ENCODE measurements around the gene RPN2. TPM values are rescaled to one million over a fixed set of nuclear protein-coding genes. Genes with fewer than 3 reads are reported as not detected.

RPN2 gene
- total and polyA plus RNA-seq, 9 of the 15 experiments (the other 6 are each of a cell fraction or from before 2014, with no cell fraction given), result 168 to 548 (median 325) TPM

GRCh38 chr20:37280403-37280802 is 101.3 kb downstream of the RPN2 start:
- in situ Hi-C loops (cut with MboI), result no loop called here
- WGBS (ENCODE audit: insufficient coverage, low coverage, missing lambda C conversion rate), result 19% methylated on average over 8 of the region's 8 CpGs
- no peaks in the 10 kb centered on the region for H3K36me3 ChIP-seq (ENCODE audit: control insufficient read depth, insufficient read depth, low read length)
- ChIA-PET POLR2A (interaction anchor here (2.2 kb wide), 1 partner anchor 9 kb away, joined by 7 read pairs; no protein-coding TSS in a partner anchor), CTCF (ENCODE audit: low intra/inter-chr PET ratio) (interaction anchor here (0.8 kb wide), 1 partner anchor 104 kb away, joined by 4 read pairs; no protein-coding TSS in a partner anchor)
- ATAC-seq (no peak), FAIRE-seq (no peak), DNase-seq (ENCODE audit: extremely low read depth in 1 of 4, low spot score in 3 of 4) (no peak)
- no peak overlapping the region for H2AFZ ChIP-seq (ENCODE audit: low read depth, low read length)
- H3K4me3 ChIP-seq, result no peak overlapping the region
- no peaks in the 10 kb centered on the region; a peak in 2 of 5 replicates for H3K4me1 ChIP-seq (replicated peaks in 1 of 2; ENCODE audit: control insufficient read depth in 2 of 2, insufficient read depth in 2 of 2, low read length in 2 of 2)
- no peaks in the 10 kb centered on the region for H3K79me2 ChIP-seq (ENCODE audit: control insufficient read depth, insufficient read depth, low read length)
- no peak overlapping the region for H3K4me2 ChIP-seq (ENCODE audit: insufficient read depth, low read length)
- H3K9me3 ChIP-seq (replicated peaks; ENCODE audit: control insufficient read depth, insufficient read depth, low read depth, low read length), result no peaks in the 10 kb centered on the region
- TF ChIP-seq RFX1 (IDR thresholded peaks at IDR 0.05) (peak; percentile 61), FOS (IDR thresholded peaks at IDR 0.05; ENCODE audit: extremely low read depth, insufficient read length) (no peak)
- H3K9ac ChIP-seq (ENCODE audit: insufficient read depth in 1 of 2, low read depth in 2 of 2, low read length in 2 of 2), result no peak overlapping the region
- no peaks in the 10 kb centered on the region; a peak in 1 of 5 replicates for H3K27me3 ChIP-seq (ENCODE audit: control insufficient read depth in 2 of 2, insufficient read depth in 2 of 2, low read length in 2 of 2)
- H4K20me1 ChIP-seq (replicated peaks; ENCODE audit: control insufficient read depth, insufficient read depth, low read length), result no peaks in the 10 kb centered on the region
- no peak overlapping the region for H3K27ac ChIP-seq (ENCODE audit: extremely low read depth, low read depth, low read length)
- H3K9me1 ChIP-seq (ENCODE audit: control insufficient read depth, insufficient read depth, low read length), result no peaks in the 10 kb centered on the region
- intact Hi-C loops (cut with micrococcal nuclease), result no loop called here
- BruUV-seq (replicated peaks), result no TSS peak

- peak in 1 of 4 experiments; percentile 36 for DNase-seq (ENCODE audit: extremely low read depth in 1 of 4, low spot score in 3 of 4)
- H3K4me2 ChIP-seq (ENCODE audit: insufficient read depth, low read length), result no peak overlapping the region
- no peak overlapping the region for H3K27ac ChIP-seq (ENCODE audit: extremely low read depth, low read depth, low read length)
- no peaks in the 10 kb centered on the region for H3K36me3 ChIP-seq (ENCODE audit: control insufficient read depth, insufficient read depth, low read length)
- FAIRE-seq, result peak; percentile 69
- in situ Hi-C loops (cut with MboI), result no loop called here
- no peaks in the 10 kb centered on the region for H3K9me1 ChIP-seq (ENCODE audit: control insufficient read depth, insufficient read depth, low read length)
- H3K4me3 ChIP-seq, result no peak overlapping the region
- BruUV-seq (replicated peaks), result no TSS peak
- intact Hi-C loops (cut with micrococcal nuclease), result loop anchor here (2.0 kb wide), 1 partner anchor 246 kb away; no protein-coding TSS in a partner anchor
- 33% methylated on average over 6 of the region's 6 CpGs for WGBS (ENCODE audit: insufficient coverage, low coverage, missing lambda C conversion rate)
- no peaks in the 10 kb centered on the region for H3K79me2 ChIP-seq (ENCODE audit: control insufficient read depth, insufficient read depth, low read length)
- CTCF ChIA-PET (ENCODE audit: low intra/inter-chr PET ratio), result interaction anchor here (1.9 kb wide), 2 partner anchors 102 to 252 kb away, joined by 8 to 19 read pairs; no protein-coding TSS in a partner anchor
- H3K4me1 ChIP-seq (replicated peaks in 1 of 2; ENCODE audit: control insufficient read depth in 2 of 2, insufficient read depth in 2 of 2, low read length in 2 of 2), result no peaks in the 10 kb centered on the region; a peak in 2 of 5 replicates
- POLR2A ChIA-PET, result interaction anchor here (0.6 to 1.6 kb wide), 6 partner anchors 11 to 203 kb away, joined by 3 to 6 read pairs (median 3); no protein-coding TSS in a partner anchor
- no peaks in the 10 kb centered on the region for H4K20me1 ChIP-seq (replicated peaks; ENCODE audit: control insufficient read depth, insufficient read depth, low read length)
- H3K27me3 ChIP-seq (ENCODE audit: control insufficient read depth in 2 of 2, insufficient read depth in 2 of 2, low read length in 2 of 2), result no peaks in the 10 kb centered on the region; a peak in 1 of 5 replicates
- no peaks in the 10 kb centered on the region for H3K9me3 ChIP-seq (replicated peaks; ENCODE audit: control insufficient read depth, insufficient read depth, low read depth, low read length)
- peak; percentile 64 for ATAC-seq
- no peak overlapping the region for H2AFZ ChIP-seq (ENCODE audit: low read depth, low read length)
- H3K9ac ChIP-seq (ENCODE audit: insufficient read depth in 1 of 2, low read depth in 2 of 2, low read length in 2 of 2), result no peak overlapping the region
- TF ChIP-seq MAFK (IDR thresholded peaks at IDR 0.05; ENCODE audit: low read length) (0 out of 2 replicates have a peak, but pooled peaks have one; percentile 2), CTCF (IDR thresholded peaks at IDR 0.05 in 2 of 3, conservative IDR thresholded peaks at IDR 0.05 in 1 of 3; ENCODE audit: insufficient read depth in 2 of 3, low read depth in 1 of 3, low read length in 3 of 3) (peak; percentile 56 to 76 (median 59)), RBM34 (IDR thresholded peaks at IDR 0.05; ENCODE audit: borderline replicate concordance, insufficient read depth, low read length) (no peak), PHF21A (IDR thresholded peaks at IDR 0.05; ENCODE audit: borderline replicate concordance, low read depth) (no peak; the same call in 1 of the 2 replicates), HDAC2 (IDR thresholded peaks at IDR 0.05) (peak; percentile 35; the same call in 1 of the 2 replicates), NFATC3 (IDR thresholded peaks at IDR 0.05) (no peak)
These were observed 103.4 kb downstream of the RPN2 start for GRCh38 chr20:37282556-37282955.
